ENCODE measurements around the gene LAMC1.
A peak's percentile ranks its signal among the peaks of the same experiment; 100 is the strongest.

The LAMC1 gene

GRCh38 chr1:183081402-183082120 is 58.3 kb downstream of the LAMC1 start:
- no peak for DNase-seq

- no peak for DNase-seq
Observed at GRCh38 chr1:183082650-183083049, 59.4 kb downstream of the LAMC1 start.

- no peak for DNase-seq
Observed at GRCh38 chr1:183087001-183087400, 63.8 kb downstream of the LAMC1 start.

- no peak for DNase-seq
Observed at GRCh38 chr1:183089025-183089639, 65.9 kb downstream of the LAMC1 start.

- no peak for DNase-seq
Observed at GRCh38 chr1:183090391-183091006, 67.3 kb downstream of the LAMC1 start.

GRCh38 chr1:183091181-183091580 is 68.0 kb downstream of the LAMC1 start:
- DNase-seq = no peak

GRCh38 chr1:183092350-183092749 is 69.1 kb downstream of the LAMC1 start:
- DNase-seq = no peak

- no peak for DNase-seq
Observed at GRCh38 chr1:183093066-183093668, 69.9 kb downstream of the LAMC1 start.

GRCh38 chr1:183093786-183094298 is 70.6 kb downstream of the LAMC1 start:
- no peak for DNase-seq

- DNase-seq = no peak
Observed at GRCh38 chr1:183094351-183094750, 71.1 kb downstream of the LAMC1 start.

- DNase-seq = no peak
Observed at GRCh38 chr1:183096351-183096750, 73.1 kb downstream of the LAMC1 start.

GRCh38 chr1:183096894-183097293 is 73.7 kb downstream of the LAMC1 start:
- DNase-seq = no peak

- no peak for DNase-seq
Observed at GRCh38 chr1:183097438-183098051, 74.3 kb downstream of the LAMC1 start.

GRCh38 chr1:183098317-183098716 is 75.1 kb downstream of the LAMC1 start:
- no peak for DNase-seq

GRCh38 chr1:183100361-183100974 is 77.2 kb downstream of the LAMC1 start:
- DNase-seq = no peak

GRCh38 chr1:183101081-183101480 is 77.9 kb downstream of the LAMC1 start:
- no peak for DNase-seq

GRCh38 chr1:183101841-183102276 is 78.6 kb downstream of the LAMC1 start:
- peak; percentile 95 for DNase-seq

- no peak for DNase-seq
Observed at GRCh38 chr1:183103147-183103546, 79.9 kb downstream of the LAMC1 start.

GRCh38 chr1:183103577-183103976 is 80.4 kb downstream of the LAMC1 start:
- DNase-seq = no peak

- DNase-seq = peak; percentile 83
Observed at GRCh38 chr1:183105449-183105848, 82.2 kb downstream of the LAMC1 start.

GRCh38 chr1:183106166-183106565 is 82.9 kb downstream of the LAMC1 start:
- no peak for DNase-seq

GRCh38 chr1:183106746-183107145 is 83.5 kb downstream of the LAMC1 start:
- DNase-seq = no peak

Data from MV-4-11 (cell line).